Sigmoid colon (tissue), 4 donors: ENCODE data around the gene MMP2.

Experiments
- CTCF ChIP-seq, 4 experiments: fragments of 450-650 bp in 3 of 4; fragments of 200-600 bp in 1 of 4; IDR thresholded peaks; one replicate each; pipeline ENCODE4 v1.5.1; 2016 to 2019; ENCODE audit warnings: antibody characterized with exemption in 4 of 4, mild to moderate bottlenecking in 3 of 4, moderate library complexity in 2 of 4
- POLR2AphosphoS5 ChIP-seq, 4 donors: sonication (generic); formaldehyde crosslinking; IDR thresholded peaks; one replicate each; pipeline ENCODE4 v1.6.1; 2017; ENCODE audit warnings: antibody characterized with exemption in 4 of 4

DNA sequence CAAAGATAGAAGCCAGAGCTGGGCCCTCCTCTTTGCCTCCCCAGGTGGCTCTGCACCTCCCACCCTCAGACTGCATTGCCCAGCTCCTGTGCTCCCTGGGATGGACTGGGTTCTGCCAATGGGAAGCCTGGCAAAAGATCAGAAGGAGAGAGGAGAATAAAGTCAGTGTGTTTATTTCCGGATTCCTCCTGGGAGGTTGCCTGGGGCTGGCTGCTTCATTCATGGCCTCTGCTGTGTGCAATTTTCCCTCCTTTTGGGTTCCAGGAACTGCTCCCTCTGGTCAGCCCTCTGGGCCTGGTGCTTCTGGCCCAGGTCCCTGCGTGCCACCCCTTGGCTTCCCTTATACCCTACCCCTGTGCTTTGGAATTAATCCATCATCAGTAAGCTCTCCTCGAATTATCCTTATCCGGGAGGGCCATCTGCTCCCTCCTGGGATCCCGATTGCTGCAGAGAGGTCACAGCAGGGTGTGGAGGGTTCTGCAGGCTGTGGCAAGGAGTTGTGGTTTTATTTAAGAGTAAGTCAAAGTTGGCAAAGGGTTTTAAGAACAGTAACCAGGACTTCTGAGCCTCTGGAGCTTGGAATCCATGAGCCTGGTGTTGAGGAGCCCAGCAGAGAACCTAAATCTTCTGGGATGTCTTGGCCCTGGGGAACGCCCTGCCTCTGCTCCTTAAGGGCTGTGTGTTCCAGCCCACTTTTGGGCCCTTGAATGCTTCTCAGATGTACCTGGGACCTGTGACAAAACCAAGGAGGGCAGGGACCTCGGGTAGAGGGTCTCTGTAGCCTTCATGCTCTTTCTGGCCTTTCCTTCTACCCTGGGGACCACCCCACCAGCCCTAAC is 8.2 kb upstream of the MMP2 start:
- TF ChIP-seq CTCF (IDR thresholded peaks at IDR 0.05): no peak
- TF ChIP-seq POLR2AphosphoS5 (IDR thresholded peaks at IDR 0.05): no peak
